Thoracic aorta (tissue), 2 donors: ENCODE measurements around the gene PDE6B. TPM values are rescaled to one million over a fixed set of nuclear protein-coding genes. Genes with fewer than 3 reads are reported as not detected.

Experiments used
- ATAC-seq: fragments of 150-250 bp; one replicate; pipeline ENCODE4 v1.8.0; 2017; ENCODE audit warnings: low read depth; ENCODE audit not compliant: insufficient number of reproducible peaks, low FRiP score
- DNase-seq: peaks from one replicate; pipeline ENCODE4 v3.0.0-alpha.2; 2020; ENCODE audit warnings: low spot score
- H3K27ac ChIP-seq, 2 donors: fragments of 200-600 bp; sonication (generic); 1 replicate in 1 of 2; 2 replicates in 1 of 2; pipeline ENCODE4 v1.5.1; 2016; ENCODE audit warnings: mild to moderate bottlenecking in 2 of 2, moderate library complexity in 2 of 2
- H3K27me3 ChIP-seq: fragments of 200-600 bp; sonication (generic); replicated peaks from 2 replicates; pipeline ENCODE4 v1.6.0; 2016; ENCODE audit warnings: mild to moderate bottlenecking; ENCODE audit not compliant: insufficient read depth
- H3K36me3 ChIP-seq: fragments of 200-600 bp; sonication (generic); one replicate; pipeline ENCODE4 v1.5.1; 2016
- H3K4me1 ChIP-seq, 2 donors: fragments of 200-600 bp; sonication (generic); 1 replicate in 1 of 2; 2 replicates in 1 of 2; pipeline versions ENCODE4 v1.5.1 to v1.6.0; 2016; ENCODE audit warnings: low read depth in 2 of 2, mild to moderate bottlenecking in 1 of 2; ENCODE audit not compliant: control insufficient read depth in 1 of 2
- H3K4me3 ChIP-seq: fragments of 200-600 bp; sonication (generic); 2 replicates; pipeline ENCODE4 v1.5.1; 2016; ENCODE audit warnings: mild to moderate bottlenecking
- H3K9me3 ChIP-seq: fragments of 200-600 bp; sonication (generic); 2 replicates; pipeline ENCODE4 v1.5.1; 2016
- total RNA-seq, 2 donors: library from RNA; depleted of rRNA; stranded (reverse); fragments of >200 nt; gene quantifications; one replicate each; pipeline versions ENCODE4 v1.1.0 to v1.2.3, GENCODE V29; 2016
- TF ChIP-seq, protein P1 (sequence below): fragments of 200-600 bp; sonication (generic); IDR thresholded peaks from one replicate; pipeline ENCODE4 v1.5.1; 2019; ENCODE audit warnings: antibody characterized with exemption

Gene PDE6B
- total RNA-seq, 2 donors from 2014 or later, result 1.8 to 3.6 TPM

DNA sequence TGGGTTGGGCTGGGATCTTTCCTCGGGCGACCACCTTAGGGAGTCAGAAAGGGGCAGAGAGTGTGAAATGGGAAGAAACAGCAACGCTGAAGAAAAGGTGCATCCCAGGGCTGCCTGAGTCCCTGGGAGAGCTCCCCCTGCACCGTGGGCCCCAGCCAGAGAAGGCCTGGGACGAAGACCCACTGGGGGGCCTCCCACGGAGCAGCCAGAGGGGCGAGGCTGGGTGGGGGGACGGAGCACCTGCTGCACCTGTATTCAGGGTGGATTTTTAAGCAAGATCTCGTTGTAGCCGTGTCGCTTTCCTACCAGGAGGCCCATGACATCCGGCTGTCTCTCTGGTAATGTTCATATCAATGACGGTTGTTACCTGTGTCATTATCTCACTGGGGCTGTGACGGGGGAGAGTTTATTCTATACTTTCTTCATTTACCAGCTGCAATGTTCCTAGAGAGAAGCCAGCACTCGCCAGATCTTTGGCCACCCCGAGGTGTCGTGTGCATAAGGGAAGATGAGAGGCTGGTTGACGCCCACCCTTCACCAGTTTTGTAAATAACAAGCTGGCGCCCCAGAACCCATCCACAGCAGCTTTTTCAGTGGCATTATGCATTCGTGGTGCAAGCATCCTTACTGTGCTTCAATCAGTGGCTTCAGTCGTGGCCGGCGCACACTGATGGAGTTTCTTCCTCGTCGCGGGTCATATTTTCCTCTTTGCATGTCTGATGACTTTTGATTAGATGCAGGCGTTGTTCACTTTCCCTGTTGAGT is 74.6 kb downstream of the PDE6B start:
- TF ChIP-seq, protein P1, sequence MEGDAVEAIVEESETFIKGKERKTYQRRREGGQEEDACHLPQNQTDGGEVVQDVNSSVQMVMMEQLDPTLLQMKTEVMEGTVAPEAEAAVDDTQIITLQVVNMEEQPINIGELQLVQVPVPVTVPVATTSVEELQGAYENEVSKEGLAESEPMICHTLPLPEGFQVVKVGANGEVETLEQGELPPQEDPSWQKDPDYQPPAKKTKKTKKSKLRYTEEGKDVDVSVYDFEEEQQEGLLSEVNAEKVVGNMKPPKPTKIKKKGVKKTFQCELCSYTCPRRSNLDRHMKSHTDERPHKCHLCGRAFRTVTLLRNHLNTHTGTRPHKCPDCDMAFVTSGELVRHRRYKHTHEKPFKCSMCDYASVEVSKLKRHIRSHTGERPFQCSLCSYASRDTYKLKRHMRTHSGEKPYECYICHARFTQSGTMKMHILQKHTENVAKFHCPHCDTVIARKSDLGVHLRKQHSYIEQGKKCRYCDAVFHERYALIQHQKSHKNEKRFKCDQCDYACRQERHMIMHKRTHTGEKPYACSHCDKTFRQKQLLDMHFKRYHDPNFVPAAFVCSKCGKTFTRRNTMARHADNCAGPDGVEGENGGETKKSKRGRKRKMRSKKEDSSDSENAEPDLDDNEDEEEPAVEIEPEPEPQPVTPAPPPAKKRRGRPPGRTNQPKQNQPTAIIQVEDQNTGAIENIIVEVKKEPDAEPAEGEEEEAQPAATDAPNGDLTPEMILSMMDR, result no peak
- H3K4me1 ChIP-seq, result peaks cover 0 to under 1% of the 10 kb centered on the region in 2 donors
- H3K9me3 ChIP-seq, result no peaks in the 10 kb centered on the region
- no peak overlapping the region for H3K4me3 ChIP-seq
- DNase-seq, result no peak
- no peak for ATAC-seq
- H3K36me3 ChIP-seq, result no peaks in the 10 kb centered on the region
- no peak overlapping the region for H3K27ac ChIP-seq
- H3K27me3 ChIP-seq, result no peaks in the 10 kb centered on the region

DNA sequence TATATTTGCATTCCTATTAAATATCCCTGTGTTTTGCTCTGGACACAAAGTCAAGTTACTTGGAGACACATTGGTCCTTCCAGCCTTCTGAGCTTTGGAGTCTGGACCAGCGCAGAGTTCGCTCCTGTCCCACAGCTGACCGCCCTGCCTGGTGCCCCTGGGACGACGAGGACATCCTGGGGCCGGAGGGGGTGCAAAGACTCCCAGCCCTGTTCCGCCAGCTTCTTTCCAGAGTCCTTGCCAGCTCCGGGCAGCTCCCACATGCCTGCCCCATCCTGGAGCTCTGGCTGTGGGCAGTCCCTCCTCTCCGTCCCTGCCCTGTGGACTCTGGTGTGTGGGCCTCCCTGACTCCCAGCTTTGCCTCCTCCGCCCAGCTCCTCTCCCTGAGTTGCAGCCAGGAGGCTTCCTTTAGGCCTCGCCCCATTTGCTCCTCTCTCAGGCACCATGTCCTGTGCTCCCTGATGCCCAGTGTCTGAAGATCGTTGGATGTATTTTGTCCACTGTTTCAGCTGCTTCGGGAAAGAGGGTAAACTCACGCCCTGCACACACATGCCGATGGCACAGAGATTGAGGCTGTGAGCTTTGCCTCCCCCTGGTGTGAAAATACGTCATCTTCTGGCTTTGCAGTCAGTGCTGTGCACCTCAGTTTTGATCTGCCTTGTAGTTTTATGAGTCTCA is 75.4 kb downstream of the PDE6B start:
- no peak overlapping the region for H3K27ac ChIP-seq
- no peaks in the 10 kb centered on the region for H3K9me3 ChIP-seq
- no peak overlapping the region for H3K4me3 ChIP-seq
- H3K27me3 ChIP-seq, result no peaks in the 10 kb centered on the region
- ATAC-seq (no peak), DNase-seq (no peak)
- H3K4me1 ChIP-seq, result peaks cover 0 to 4% of the 10 kb centered on the region in 2 donors
- no peaks in the 10 kb centered on the region for H3K36me3 ChIP-seq
- TF ChIP-seq, protein P1, result no peak

DNA sequence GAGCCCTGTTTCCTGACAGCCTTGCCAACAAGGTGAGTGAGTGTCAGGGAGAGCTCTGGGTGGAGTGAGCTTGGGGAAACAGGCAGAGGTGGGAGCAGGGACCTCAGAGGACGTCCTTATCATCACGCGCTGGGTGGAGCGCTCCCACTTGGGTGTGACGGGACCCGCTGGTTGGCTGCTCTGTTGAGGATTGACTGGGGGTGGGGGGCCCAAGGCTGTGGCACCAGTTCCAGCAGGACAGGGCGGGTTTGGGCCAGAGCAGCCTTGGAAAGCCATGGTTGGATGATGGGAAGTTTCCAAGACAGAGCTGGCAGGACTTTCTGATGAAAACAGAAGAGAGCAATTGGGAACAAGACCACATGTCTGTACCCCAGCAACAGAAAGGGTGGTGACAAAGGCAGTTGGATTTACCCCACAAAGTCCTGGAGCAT is 77.3 kb downstream of the PDE6B start:
- DNase-seq (no peak), ATAC-seq (no peak)
- Histone ChIP-seq H3K36me3 (no peaks in the 10 kb centered on the region), H3K4me1 (peaks cover 10 to 18% of the 10 kb centered on the region in 2 donors), H3K4me3 (no peak overlapping the region), H3K9me3 (no peaks in the 10 kb centered on the region), H3K27me3 (no peaks in the 10 kb centered on the region), H3K27ac (no peak overlapping the region)
- TF ChIP-seq, protein P1, result no peak

DNA sequence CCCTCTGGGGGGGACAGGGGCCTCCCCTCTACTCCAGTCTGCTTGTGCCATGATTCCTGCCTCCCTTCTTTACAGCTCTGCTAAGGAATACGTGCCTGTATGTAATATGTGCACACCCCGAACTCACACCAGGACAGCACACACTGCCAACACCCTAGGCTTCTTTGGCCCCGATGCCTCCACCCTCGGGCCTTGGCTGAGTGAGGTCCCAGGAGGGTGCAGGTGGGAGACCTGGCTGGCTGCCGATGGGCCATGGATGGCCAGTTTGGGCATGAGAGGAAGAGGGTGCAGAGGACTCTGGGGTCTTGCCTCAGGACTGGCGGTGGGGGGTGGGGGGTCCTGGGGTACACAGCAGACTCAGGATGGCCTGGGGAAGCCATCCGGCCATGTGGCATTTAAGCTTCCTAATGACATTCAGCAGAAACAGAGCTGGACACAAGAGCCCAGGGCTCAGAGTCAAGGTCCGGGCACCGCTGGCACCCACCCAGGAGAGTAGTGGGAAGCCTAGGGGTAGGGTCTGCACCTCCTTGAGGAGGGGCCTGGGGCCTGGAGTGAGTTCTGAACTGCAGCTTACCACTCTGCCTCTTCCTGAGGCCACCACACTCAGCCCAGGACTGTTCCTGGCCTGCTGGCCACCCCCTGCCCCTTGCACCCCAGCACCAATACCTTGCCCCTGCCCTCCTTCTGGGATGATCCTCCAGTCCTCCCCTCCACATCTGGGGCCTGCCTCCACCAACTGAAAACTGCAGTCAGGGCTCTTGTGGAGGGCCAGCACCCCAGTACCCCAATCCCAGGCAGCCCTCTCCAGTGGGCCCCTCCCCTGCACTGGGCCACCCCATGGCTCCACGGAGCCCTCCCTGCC is 78.2 kb downstream of the PDE6B start:
- no peaks in the 10 kb centered on the region for H3K36me3 ChIP-seq
- H3K27me3 ChIP-seq, result no peaks in the 10 kb centered on the region
- H3K9me3 ChIP-seq, result no peaks in the 10 kb centered on the region
- ATAC-seq, result no peak
- no peak overlapping the region for H3K4me3 ChIP-seq
- H3K27ac ChIP-seq, result no peak overlapping the region
- H3K4me1 ChIP-seq, result peaks cover 20 to 27% of the 10 kb centered on the region in 2 donors
- DNase-seq, result no peak
- TF ChIP-seq, protein P1, result no peak
